Limb (tissue), 2 donors: ENCODE measurements around the gene BAIAP2L1.
"Not testable (repeated sequence)": the region's sequence is repeated elsewhere in the genome, so short reads cannot be mapped to it uniquely, and the experiment has no call there.

Experiments used
- DNase-seq, 2 donors: peaks; one replicate each; pipeline ENCODE4 v3.0.0-alpha.2; 2016; ENCODE audit errors: extremely low spot score in 2 of 2

BAIAP2L1 gene

DNA sequence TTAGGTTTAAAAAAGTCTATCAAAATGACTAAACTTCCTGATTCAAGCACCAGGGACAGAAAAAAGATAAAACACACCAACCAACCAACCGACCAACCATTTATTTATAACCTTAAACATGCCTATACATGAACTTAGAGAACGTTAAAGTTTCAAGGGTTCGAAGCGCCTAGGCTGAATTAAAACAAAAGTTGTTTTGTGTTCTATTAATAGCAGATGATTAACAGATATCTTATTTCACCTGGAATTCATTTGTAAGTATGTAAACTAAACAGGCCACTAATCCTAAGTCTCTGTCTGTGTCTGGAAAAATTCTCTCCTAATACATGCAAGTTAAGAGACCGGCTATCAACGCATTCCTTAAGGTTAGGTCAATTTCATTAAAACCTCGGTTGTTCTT, 1.4 kb downstream of the BAIAP2L1 start:
- DNase-seq: no peak

DNA sequence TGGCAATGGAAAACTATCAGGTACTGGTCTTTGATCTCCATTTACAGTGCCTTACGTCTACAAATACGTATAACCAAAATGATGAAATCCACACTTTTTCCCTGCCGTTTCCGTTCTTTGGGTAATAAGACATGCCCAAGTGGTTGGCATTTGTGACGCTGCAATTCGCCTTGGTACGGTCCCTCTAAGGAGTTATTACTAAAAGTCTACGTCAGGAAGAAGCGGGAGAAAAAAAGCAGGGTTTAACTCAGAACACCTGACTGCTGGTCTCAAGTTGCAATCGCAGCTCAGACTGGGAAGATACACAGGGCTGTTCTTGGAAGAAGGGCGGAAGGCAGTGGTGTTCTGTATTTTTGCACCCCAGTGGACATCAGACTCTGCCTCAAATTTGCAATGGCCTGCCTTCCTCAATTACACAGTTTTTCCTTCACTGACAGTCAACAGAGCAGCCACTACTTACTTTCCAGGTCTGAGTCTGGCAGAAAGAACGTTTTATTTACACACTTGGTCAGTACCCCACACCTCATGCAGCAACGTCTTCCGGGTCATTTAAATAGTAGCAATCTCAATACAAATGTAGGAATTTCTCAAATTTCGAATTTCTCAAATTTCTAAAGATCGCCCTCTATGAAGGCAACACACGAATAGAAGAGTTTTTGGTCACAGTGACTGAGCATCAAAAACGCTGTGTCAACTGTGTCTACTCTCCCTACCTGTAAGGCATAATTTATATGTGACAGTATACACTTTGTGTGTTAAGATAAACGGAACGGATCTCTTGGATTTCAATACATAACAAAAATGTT, 2.1 kb downstream of the BAIAP2L1 start:
- no peak for DNase-seq

DNA sequence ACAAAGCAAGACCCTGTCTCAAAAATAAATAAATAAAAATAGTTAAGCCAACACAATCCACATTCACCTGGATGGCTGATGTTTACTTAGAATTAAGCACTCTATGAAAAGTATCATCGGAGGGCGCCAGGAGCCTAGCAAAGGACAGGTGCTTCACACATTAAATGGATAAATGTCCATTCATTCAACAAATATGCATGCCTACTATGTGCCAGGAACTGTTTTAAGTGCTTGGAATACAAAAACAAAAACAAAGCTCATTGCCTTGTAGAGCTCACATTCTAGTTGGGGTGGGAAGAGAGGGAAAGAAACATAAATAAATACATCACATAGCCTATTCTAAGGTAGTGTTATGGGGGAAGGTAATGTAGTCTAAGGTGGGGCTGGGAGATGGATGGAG, 4.1 kb downstream of the BAIAP2L1 start:
- no peak for DNase-seq

DNA sequence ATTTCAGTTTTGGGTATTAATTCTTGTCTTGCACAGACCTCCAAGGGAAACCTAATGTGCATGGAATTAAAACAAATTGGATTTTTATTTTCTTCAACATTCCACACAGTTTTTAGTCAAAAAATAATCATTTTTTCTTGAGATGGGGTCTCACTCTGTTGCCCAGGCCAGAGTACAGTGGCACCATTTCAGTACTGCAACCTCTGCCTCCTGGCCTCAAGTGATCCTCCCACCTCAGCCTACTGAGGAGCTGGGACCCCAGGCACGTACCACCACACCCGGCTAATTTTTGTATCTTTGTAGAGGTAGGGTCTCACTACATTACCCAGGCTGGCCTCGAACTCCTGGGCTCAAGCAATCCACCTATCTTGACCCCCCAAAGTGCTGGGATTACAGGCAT, 4.9 kb downstream of the BAIAP2L1 start:
- DNase-seq: no peak

DNA sequence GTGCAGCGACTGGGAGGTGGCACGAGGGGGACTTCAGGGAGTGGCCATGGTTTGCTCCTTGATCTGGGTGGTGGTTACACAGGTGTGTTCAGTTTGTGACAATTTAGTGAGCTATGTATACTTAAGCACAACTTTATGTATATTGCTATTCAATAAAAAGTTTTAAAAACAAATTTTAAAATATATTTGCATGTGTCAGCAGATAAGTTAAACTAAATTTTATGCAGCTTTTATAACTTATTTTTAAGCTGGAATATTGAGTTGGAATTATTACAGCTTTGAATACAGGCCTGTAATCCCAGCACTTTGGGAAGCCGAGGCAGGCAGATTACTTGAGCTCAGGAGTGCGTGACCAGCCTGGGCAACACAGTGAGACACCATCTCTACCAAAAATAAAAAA, 5.4 kb downstream of the BAIAP2L1 start:
- no peak for DNase-seq

GRCh38 chr7:98394377-98394836, 6.5 kb downstream of the BAIAP2L1 start:
- peak in 1 of 2 donors; percentile 38 for DNase-seq

GRCh38 chr7:98387544-98388226, 13.2 kb downstream of the BAIAP2L1 start:
- DNase-seq: no peak

DNA sequence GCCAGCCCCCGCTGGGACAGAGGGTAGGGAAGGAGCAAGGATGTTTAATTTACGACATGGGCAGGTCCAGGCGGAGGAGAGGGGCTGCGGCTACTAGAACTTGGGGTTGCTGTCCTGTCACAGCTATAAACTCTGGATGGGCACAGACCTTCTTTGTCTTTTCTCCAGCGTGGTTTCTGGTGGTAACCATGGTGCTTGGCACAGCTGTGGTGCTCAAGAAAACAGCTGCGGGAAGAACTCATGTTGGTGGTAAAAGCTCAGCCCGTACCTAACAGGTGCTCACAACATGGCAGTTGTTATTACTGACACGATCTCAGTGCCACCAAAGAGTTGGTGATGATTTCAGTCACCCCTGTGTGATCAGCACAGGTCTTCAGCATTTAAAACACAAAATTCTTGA, 13.8 kb downstream of the BAIAP2L1 start:
- peak in 1 of 2 donors; percentile 31 for DNase-seq

GRCh38 chr7:98385532-98385931, 15.4 kb downstream of the BAIAP2L1 start:
- DNase-seq: not testable (repeated sequence)

DNA sequence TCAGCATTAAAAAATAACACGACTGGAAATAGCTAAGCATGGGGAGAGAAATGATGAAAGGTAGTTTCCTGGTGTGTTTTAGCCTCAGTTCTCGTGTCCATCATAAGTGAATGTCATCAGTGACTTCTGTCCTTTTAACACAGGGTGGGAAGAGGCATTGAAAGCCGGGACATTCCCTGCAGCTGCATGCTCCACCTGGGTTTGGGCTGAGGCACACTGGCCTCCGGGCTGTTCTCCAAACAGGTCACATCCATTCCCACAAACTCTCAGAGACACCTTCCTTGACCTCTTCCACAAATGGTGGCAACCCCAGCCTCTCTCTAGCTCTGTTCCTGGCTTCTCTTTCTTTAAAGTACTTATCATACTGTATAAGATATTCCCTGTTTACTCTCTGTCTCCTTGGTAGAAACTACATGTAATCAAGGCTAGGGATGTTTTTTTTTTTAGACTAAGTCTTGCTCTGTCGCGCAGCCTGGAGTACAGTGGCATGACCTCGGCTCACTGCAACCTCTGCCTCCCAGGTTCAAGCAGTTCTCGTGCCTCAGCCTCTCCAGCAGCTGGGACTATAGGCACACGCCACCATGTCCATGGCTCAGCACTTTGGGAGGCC, 22.6 kb downstream of the BAIAP2L1 start:
- no peak for DNase-seq

DNA sequence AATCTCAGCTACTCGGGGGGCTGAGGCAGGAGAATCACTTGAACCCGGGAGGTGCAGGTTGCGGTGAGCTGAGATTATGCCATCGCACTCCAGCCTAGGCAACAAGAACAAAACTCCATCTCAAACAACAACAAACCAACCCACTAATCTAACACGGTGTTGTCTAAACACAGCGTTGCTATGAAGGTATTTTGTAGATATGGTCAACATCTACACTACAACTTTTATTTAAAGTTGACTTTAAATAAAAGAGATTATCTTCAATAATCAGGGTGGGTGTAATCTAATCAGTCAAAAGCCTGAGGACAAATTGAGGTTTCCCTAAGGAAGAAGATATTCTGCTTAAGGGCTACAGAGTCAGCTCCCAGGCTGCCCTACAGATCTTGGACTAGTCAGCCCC, 24.2 kb downstream of the BAIAP2L1 start:
- no peak for DNase-seq

GRCh38 chr7:98375664-98376063, 25.2 kb downstream of the BAIAP2L1 start:
- no peak for DNase-seq

GRCh38 chr7:98374285-98374680, 26.6 kb downstream of the BAIAP2L1 start:
- DNase-seq: no peak

DNA sequence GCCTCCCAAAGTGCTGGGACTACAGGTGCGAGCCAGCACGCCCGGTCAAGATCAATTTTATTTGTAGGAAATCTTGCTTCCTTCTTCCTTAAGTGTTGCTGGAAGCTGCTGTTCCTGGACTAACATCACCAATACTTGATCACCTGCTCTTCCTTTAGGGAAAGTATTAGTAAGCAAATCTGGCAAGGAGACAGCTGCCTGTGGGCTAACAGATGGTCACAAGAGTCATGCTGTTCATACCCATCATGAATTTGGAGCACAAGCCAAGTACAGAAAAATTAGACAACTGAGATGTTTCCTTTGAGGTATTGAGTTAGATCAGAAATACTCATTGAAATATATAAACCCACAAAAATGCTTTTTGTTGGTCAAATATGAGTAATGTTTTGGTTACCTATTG, 27.9 kb downstream of the BAIAP2L1 start:
- DNase-seq: no peak

GRCh38 chr7:98369726-98370125, 31.2 kb downstream of the BAIAP2L1 start:
- DNase-seq: no peak

- no peak for DNase-seq
Observed at GRCh38 chr7:98368716-98369115, 32.2 kb downstream of the BAIAP2L1 start.

DNA sequence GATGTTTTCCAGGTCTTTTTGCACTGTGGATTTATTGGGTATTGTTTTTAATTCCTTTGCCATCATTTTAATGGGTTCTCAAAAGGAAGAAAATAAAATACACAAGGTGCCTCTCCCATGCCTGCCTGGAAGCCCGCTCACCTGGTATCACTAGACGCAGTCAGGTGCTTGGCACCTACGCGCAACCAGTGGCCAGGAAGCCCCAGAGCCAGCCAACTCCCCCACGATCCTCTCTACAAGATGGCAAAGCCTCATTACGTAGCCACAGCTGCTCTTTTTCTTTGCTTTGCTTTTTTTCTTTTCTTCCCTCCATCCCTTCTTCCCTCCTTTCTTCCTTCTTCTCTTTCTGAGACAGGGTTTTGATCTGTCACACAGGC, 34.3 kb downstream of the BAIAP2L1 start:
- DNase-seq: no peak

DNA sequence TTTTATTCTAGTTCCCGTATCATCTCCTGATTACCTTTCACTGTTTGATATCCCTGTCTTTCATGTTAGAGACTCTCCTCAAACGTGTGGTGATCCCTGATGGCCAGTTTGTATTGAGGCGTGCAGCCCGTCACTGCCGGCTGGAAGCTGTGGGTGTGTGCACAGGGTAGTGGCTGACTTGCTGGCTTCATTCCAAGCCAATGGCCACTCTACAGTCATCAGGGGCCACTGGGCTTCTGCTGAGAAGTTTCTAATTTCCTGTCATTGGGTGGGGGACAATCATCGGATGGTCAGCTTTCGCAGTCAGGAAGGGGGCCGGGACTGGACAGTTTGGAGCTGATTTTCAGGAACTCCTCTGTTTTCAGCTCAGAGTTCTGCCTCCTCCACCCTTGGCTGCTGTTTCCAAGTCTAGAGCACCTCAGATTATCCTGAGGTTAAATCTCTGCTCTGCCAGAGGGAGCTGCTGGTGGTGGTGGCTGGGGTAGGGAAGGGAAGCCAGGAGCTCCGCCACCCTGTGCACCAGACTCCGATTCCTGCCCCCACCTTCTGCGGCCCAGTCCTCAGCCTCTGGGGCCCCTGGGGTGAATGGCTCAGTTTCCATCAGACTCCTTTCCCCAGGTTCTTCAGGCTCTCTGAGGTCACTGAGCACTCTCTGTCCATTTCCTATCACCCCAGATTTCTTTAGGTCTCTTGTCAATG, 34.9 kb downstream of the BAIAP2L1 start:
- DNase-seq: no peak

GRCh38 chr7:98364220-98364619, 36.7 kb downstream of the BAIAP2L1 start:
- DNase-seq: no peak

GRCh38 chr7:98362517-98362916, 38.4 kb downstream of the BAIAP2L1 start:
- DNase-seq: no peak

DNA sequence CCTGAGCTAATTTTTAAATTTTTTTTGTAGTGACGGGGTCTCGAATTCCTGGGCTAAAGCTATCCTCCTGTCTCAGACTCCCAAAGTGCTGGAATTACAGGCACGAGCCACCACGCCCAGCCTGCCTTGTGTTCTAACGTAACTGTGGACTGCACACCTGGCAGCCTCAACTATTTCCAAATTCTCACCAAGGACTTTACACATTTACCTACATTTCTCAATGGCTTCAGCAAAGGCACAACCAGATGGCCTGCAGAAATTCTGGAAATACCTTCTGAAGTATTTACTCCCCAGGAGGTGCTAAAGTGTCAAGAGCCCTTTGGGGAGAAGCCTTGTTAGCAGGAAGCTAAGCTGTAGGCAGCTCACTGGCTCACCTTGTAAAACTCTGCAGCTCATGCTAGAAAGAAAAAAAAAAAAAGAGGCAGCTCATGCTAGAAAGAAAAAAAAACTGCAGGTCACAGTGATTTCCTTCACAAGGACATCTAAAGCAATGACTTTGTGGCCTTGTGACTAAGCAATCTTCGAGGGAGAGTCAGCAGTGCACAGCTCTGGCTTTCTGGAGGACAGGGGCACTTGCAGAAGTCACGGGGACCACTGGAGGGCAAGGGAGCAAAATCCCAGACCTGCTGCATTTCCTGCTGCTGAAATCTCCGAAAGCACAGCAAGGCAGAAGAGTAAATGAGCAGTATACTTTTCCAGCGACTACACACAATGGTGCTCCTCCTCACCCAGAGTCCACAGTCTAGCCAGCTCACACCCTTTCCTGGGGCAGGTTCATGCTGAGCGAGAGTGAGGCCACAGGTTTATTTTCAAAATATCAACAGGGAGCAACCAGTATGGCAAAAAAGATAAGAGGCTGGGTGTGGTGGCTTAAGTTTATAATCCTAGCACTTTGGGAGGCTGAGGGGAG, 40.4 kb downstream of the BAIAP2L1 start:
- no peak for DNase-seq
